Ovary (tissue), 9 donors: ENCODE measurements around the gene MRPS31. TPM values are rescaled to one million over a fixed set of nuclear protein-coding genes. Genes with fewer than 3 reads are reported as not detected.
"Not testable (repeated sequence)": the region's sequence is repeated elsewhere in the genome, so short reads cannot be mapped to it uniquely, and the experiment has no call there.

Experiments used
- DNase-seq, 5 donors: peaks; one replicate each; pipeline ENCODE4 v3.0.0-alpha.2; 2019 to 2020
- H3K27ac ChIP-seq, 2 donors: fragments of 200-600 bp; one replicate each; pipeline versions ENCODE4 v1.5.1 to v1.8.0; 2019 to 2022
- H3K27me3 ChIP-seq: fragments of 200-600 bp; one replicate; pipeline ENCODE4 v1.8.0; 2022
- H3K36me3 ChIP-seq: fragments of 200-600 bp; sonication (generic); one replicate; pipeline ENCODE4 v1.5.1; 2019
- H3K4me1 ChIP-seq: one replicate; pipeline ENCODE4 v1.8.1; 2013; ENCODE audit warnings: mild to moderate bottlenecking, moderate library complexity; ENCODE audit not compliant: insufficient read depth
- H3K4me3 ChIP-seq: fragments of 200-600 bp; sonication (generic); one replicate; pipeline ENCODE4 v1.5.1; 2017
- H3K9me3 ChIP-seq, 2 donors: fragments of 200-600 bp in 1 of 2; sonication (generic) in 1 of 2; one replicate each; pipeline versions ENCODE4 v1.5.1 to v1.8.1; 2013 to 2019; ENCODE audit warnings: mild to moderate bottlenecking in 1 of 2, moderate library complexity in 1 of 2
- EP300 ChIP-seq: sonication (generic); formaldehyde crosslinking; IDR thresholded peaks from one replicate; pipeline ENCODE4 v1.6.1; 2017; ENCODE audit warnings: antibody characterized with exemption
- POLR2A ChIP-seq: fragments of 450-650 bp; IDR thresholded peaks from one replicate; pipeline ENCODE4 v1.6.1; 2017; ENCODE audit warnings: antibody characterized with exemption, mild to moderate bottlenecking, moderate library complexity
- WGBS, 3 donors: extraction: QIAGEN DNeasy Blood & Tissue Kit in 1 of 3; methylation state at CpG; one replicate each; pipeline versions ENCODE4 v1.1.5 to v1.1.7; 2013 to 2017; 5-methylcytosine and 5-hydroxymethylcytosine counted together
- intact Hi-C, 4 donors: fragments of 100-400 bp; cut with DNase I; formaldehyde crosslinking; loops; one replicate each; pipeline versions ENCODE4 v1.11.0 to v1.15.1; 2022 to 2023
- polyA plus RNA-seq, 2 donors: library from polyadenylated mRNA; stranded (reverse); fragments of 200-250 nt in 1 of 2; fragments of 350-450 nt in 1 of 2; fragmentation: Illumina TruSeq in 1 of 2; extraction: RNeasy Lipid Tissue Mini Kit (QIAGEN cat#74804) in 1 of 2; gene quantifications; one replicate each; pipeline ENCODE4 v1.2.3, GENCODE V29; 2013 to 2014
- total RNA-seq, 7 donors: library from RNA; depleted of rRNA in 2 of 7; stranded (reverse); fragments of >200 nt in 2 of 7; fragmentation: NEBNext Ultra II Directional in 3 of 7; extraction: Animal tissue kit (Norgen Biotek cat#: 25700) in 3 of 7; gene quantifications; one replicate each; pipeline versions ENCODE4 v1.1.0 to v1.2.4, GENCODE V29; 2016 to 2023
- TF ChIP-seq, protein P1 (sequence below), 3 donors: fragments of 450-650 bp in 2 of 3; fragments of 200-600 bp in 1 of 3; IDR thresholded peaks; one replicate each; pipeline versions ENCODE4 v1.5.1 to v1.8.0; 2016 to 2022; ENCODE audit warnings: antibody characterized with exemption in 3 of 3, mild to moderate bottlenecking in 1 of 3
- donor health status: DM: no; HTN: no; CAD: no; lungs with moderate emphysema.
- donor health status: DM: no; HTN: no; CAD: no.
- donor health status: Bipolar disorder and iron deficiency.
- donor health status: DM: yes; HTN: yes; CAD: no.
- donor health status: DM: no; HTN: no; CAD: no.
- donor health status: DM: yes; HTN: yes; CAD: no.

MRPS31 gene
- total and polyA plus RNA-seq, 9 donors, result 17.2 to 27.1 (median 21.1) TPM

DNA sequence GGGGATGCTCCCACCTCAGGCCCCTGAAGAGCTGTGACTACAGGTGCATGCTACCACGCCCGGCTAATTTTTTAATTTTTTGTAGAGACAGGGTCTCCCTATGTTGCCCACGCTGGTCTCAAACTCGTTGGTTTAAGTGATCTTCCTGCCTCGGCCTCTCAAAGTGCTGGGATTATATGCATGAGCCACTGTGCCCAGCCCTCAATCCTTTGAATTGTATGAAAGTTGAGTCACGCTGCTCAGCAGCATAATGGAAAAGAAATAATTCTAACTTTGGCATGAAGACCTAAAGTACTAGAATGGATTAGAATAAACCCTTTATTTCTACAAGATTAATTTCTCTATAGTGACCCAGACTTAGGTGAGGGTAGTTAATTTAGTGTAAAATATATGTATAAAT lies 42.4 kb downstream of the MRPS31 start:
- no peaks in the 10 kb centered on the region for H3K4me1 ChIP-seq
- 95 to 96% (median 95%) methylated on average over 6 of the region's 6 CpGs for WGBS, 3 donors
- TF ChIP-seq POLR2A, result no peak
- no peak for TF ChIP-seq EP300
- TF ChIP-seq, protein P1, sequence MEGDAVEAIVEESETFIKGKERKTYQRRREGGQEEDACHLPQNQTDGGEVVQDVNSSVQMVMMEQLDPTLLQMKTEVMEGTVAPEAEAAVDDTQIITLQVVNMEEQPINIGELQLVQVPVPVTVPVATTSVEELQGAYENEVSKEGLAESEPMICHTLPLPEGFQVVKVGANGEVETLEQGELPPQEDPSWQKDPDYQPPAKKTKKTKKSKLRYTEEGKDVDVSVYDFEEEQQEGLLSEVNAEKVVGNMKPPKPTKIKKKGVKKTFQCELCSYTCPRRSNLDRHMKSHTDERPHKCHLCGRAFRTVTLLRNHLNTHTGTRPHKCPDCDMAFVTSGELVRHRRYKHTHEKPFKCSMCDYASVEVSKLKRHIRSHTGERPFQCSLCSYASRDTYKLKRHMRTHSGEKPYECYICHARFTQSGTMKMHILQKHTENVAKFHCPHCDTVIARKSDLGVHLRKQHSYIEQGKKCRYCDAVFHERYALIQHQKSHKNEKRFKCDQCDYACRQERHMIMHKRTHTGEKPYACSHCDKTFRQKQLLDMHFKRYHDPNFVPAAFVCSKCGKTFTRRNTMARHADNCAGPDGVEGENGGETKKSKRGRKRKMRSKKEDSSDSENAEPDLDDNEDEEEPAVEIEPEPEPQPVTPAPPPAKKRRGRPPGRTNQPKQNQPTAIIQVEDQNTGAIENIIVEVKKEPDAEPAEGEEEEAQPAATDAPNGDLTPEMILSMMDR (IDR thresholded peaks at IDR 0.05), result no peak

GRCh38 chr13:40714433-40714832 lies 56.6 kb downstream of the MRPS31 start:
- H3K36me3 ChIP-seq, DNase-seq, H3K9me3 ChIP-seq, H3K27me3 ChIP-seq, intact Hi-C loops, H3K4me1 ChIP-seq, H3K27ac ChIP-seq, H3K4me3 ChIP-seq: not testable (repeated sequence)
- no CpG with 5 or more reads among the region's 1 CpG for WGBS, 3 donors

More for the DNA sequence above, 42.4 kb downstream of the MRPS31 start:
- Histone ChIP-seq H3K27ac (no peak overlapping the region), H3K4me3 (no peak overlapping the region), H3K27me3 (no peaks in the 10 kb centered on the region), H3K36me3 (no peaks in the 10 kb centered on the region), H3K9me3 (no peaks in the 10 kb centered on the region)
- no peak for DNase-seq
- intact Hi-C loops, result no loop called here

GRCh38 chr13:40706439-40706838 lies 64.6 kb downstream of the MRPS31 start:
- H3K4me3 ChIP-seq, result no peak overlapping the region
- intact Hi-C loops, result no loop called here
- 85 to 92% (median 89%) methylated on average over 2 of the region's 2 CpGs for WGBS, 3 donors
- H3K27me3 ChIP-seq, result no peaks in the 10 kb centered on the region
- no peaks in the 10 kb centered on the region for H3K4me1 ChIP-seq
- H3K27ac ChIP-seq, result no peak overlapping the region
- H3K9me3 ChIP-seq, result peaks cover 0 to 6% of the 10 kb centered on the region in 2 donors
- DNase-seq, result no peak
- TF ChIP-seq, protein P1 (IDR thresholded peaks at IDR 0.05), result no peak
- no peak for TF ChIP-seq POLR2A
- no peak for TF ChIP-seq EP300
- no peaks in the 10 kb centered on the region for H3K36me3 ChIP-seq

- no peak overlapping the region for H3K27ac ChIP-seq
- 85 to 93% (median 89%) methylated on average over 5 of the region's 5 CpGs for WGBS, 3 donors
- intact Hi-C loops, result no loop called here
- H3K4me1 ChIP-seq, result no peaks in the 10 kb centered on the region
- TF ChIP-seq EP300 (no peak), POLR2A (no peak)
- TF ChIP-seq, protein P1 (IDR thresholded peaks at IDR 0.05), result no peak
- H3K9me3 ChIP-seq, result no peaks in the 10 kb centered on the region
- no peak overlapping the region for H3K4me3 ChIP-seq
- H3K36me3 ChIP-seq, result no peaks in the 10 kb centered on the region
- H3K27me3 ChIP-seq, result no peaks in the 10 kb centered on the region
- DNase-seq, result no peak
These were observed 73.3 kb downstream of the MRPS31 start for GRCh38 chr13:40697711-40698110.

DNA sequence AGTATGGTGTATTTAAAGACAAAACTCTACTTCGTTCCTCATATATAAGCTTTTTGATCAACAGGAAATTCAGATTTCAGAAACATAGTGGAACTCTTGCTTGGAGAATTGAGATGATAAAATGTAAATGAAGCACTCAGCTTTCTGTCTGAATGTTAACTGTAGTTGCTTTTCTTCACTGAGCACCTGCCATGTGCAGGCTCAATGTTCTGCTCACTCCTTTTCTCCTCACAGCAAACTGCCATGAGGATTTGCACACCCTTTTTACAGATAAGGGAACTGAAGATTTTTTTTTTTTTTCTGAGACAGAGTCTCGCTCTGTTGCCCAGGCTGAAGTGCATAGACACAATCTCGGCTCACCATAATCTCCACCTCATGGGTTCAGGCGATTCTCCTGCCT lies 76.6 kb downstream of the MRPS31 start:
- Histone ChIP-seq H3K27ac (no peak overlapping the region), H3K36me3 (no peaks in the 10 kb centered on the region), H3K27me3 (no peaks in the 10 kb centered on the region), H3K4me3 (no peak overlapping the region), H3K9me3 (no peaks in the 10 kb centered on the region), H3K4me1 (no peaks in the 10 kb centered on the region)
- TF ChIP-seq POLR2A (no peak), EP300 (no peak)
- TF ChIP-seq, protein P1 (IDR thresholded peaks at IDR 0.05), result no peak
- DNase-seq, result no peak
- WGBS, 3 donors, result 86 to 89% (median 88%) methylated on average over 4 of the region's 4 CpGs
- intact Hi-C loops, result no loop called here
